Astrocyte (in vitro differentiated cells and primary cell): ENCODE measurements around the gene CHN1. TPM values are rescaled to one million over a fixed set of nuclear protein-coding genes. Genes with fewer than 3 reads are reported as not detected.

Experiments used
- DNase-seq: peaks from one replicate; pipeline ENCODE4 v3.0.0-alpha.2; 2010; ENCODE audit warnings: low read depth
- FAIRE-seq: peaks from 2 replicates; lab custom pipeline; 2011; peaks lifted over from hg19 to GRCh38; lab: Jason Lieb, UNC
- H2AFZ ChIP-seq: 2 replicates; pipeline ENCODE4 v1.6.0; 2012; ENCODE audit warnings: low read depth, low read length, inconsistent platforms
- H3K27ac ChIP-seq: 2 replicates; pipeline ENCODE4 v1.5.1; 2011; ENCODE audit warnings: low read depth, low read length, inconsistent platforms
- H3K27me3 ChIP-seq: 2 replicates; pipeline ENCODE4 v1.6.0; 2011; ENCODE audit warnings: low read length, inconsistent platforms; ENCODE audit not compliant: insufficient read depth
- H3K36me3 ChIP-seq: 2 replicates; pipeline ENCODE4 v1.5.1; 2011; ENCODE audit warnings: low read length, inconsistent platforms; ENCODE audit not compliant: insufficient read depth
- H3K4me1 ChIP-seq: 2 replicates; pipeline ENCODE4 v1.5.1; 2011; ENCODE audit warnings: low read length, inconsistent platforms; ENCODE audit not compliant: insufficient read depth
- H3K4me2 ChIP-seq: 2 replicates; pipeline ENCODE4 v1.6.0; 2012; ENCODE audit warnings: low read length, inconsistent platforms
- H3K4me3 ChIP-seq: 2 replicates; pipeline ENCODE4 v1.5.1; 2011; ENCODE audit warnings: low read depth, mild to moderate bottlenecking, low read length, inconsistent platforms; ENCODE audit not compliant: insufficient read depth
- H3K79me2 ChIP-seq: 2 replicates; pipeline ENCODE4 v1.6.0; 2012; ENCODE audit warnings: mild to moderate bottlenecking, low read length, inconsistent platforms; ENCODE audit not compliant: insufficient read depth
- H3K9ac ChIP-seq: 2 replicates; pipeline ENCODE4 v1.6.0; 2012; ENCODE audit warnings: mild to moderate bottlenecking, low read length, inconsistent platforms
- H3K9me3 ChIP-seq: 2 replicates; pipeline ENCODE4 v1.5.1; 2012; ENCODE audit warnings: low read depth, mild to moderate bottlenecking, low read length, inconsistent platforms; ENCODE audit not compliant: insufficient read depth
- H4K20me1 ChIP-seq: 2 replicates; pipeline ENCODE4 v1.6.0; 2012; ENCODE audit warnings: low read length, inconsistent platforms; ENCODE audit not compliant: insufficient read depth
- H3K27ac Mint-ChIP-seq: one replicate; pipeline ENCODE4 v1.8.0; 2021; ENCODE audit warnings: mild to moderate bottlenecking, mixed read lengths; ENCODE audit not compliant: unreplicated experiment
- H3K27me3 Mint-ChIP-seq: one replicate; pipeline ENCODE4 v1.8.0; 2021; ENCODE audit warnings: low read depth, mixed read lengths; ENCODE audit not compliant: unreplicated experiment
- H3K36me3 Mint-ChIP-seq: one replicate; pipeline ENCODE4 v1.8.0; 2021; ENCODE audit warnings: low read depth, mixed read lengths; ENCODE audit not compliant: unreplicated experiment
- H3K4me1 Mint-ChIP-seq: one replicate; pipeline ENCODE4 v1.8.0; 2021; ENCODE audit warnings: low read depth, mixed read lengths; ENCODE audit not compliant: unreplicated experiment
- H3K4me3 Mint-ChIP-seq: one replicate; pipeline ENCODE4 v1.8.0; 2021; ENCODE audit warnings: mild to moderate bottlenecking, moderate library complexity, mixed read lengths; ENCODE audit not compliant: unreplicated experiment
- H3K9me3 Mint-ChIP-seq: one replicate; pipeline ENCODE4 v1.8.0; 2021; ENCODE audit warnings: mild to moderate bottlenecking, mixed read lengths; ENCODE audit not compliant: unreplicated experiment
- CTCF ChIP-seq: IDR thresholded peaks from 2 replicates; pipeline ENCODE4 v1.5.1; 2011; ENCODE audit warnings: low read depth, mild to moderate bottlenecking, inconsistent platforms, low read length, moderate library complexity; ENCODE audit not compliant: insufficient read depth
- EZH2 ChIP-seq: IDR thresholded peaks from 2 replicates; pipeline ENCODE4 v1.6.1; 2012; ENCODE audit warnings: mild to moderate bottlenecking, low read length, inconsistent platforms; ENCODE audit not compliant: insufficient read depth
- total RNA-seq: library from RNA; stranded (reverse); gene quantifications from 2 replicates; pipeline ENCODE4 v1.2.1, GENCODE V29; 2021

Gene CHN1
- total RNA-seq, 1 donor from 2014 or later, result 23.9 TPM

- Histone ChIP-seq H3K4me2 (no peak overlapping the region), H3K4me1 (no peaks in the 10 kb centered on the region), H3K27me3 (no peaks in the 10 kb centered on the region), H3K79me2 (no peaks in the 10 kb centered on the region), H3K27ac (no peak overlapping the region), H3K9ac (no peak overlapping the region), H3K36me3 (no peaks in the 10 kb centered on the region), H3K4me3 (no peak overlapping the region), H4K20me1 (no peaks in the 10 kb centered on the region), H3K9me3 (no peaks in the 10 kb centered on the region), H2AFZ (no peak overlapping the region)
- Mint-ChIP-seq H3K36me3 (no peaks in the 10 kb centered on the region), H3K4me1 (peaks cover 9% of the 10 kb centered on the region), H3K27me3 (no peaks in the 10 kb centered on the region), H3K4me3 (no peak overlapping the region), H3K27ac (no peak overlapping the region), H3K9me3 (no peaks in the 10 kb centered on the region)
- TF ChIP-seq EZH2, result no peak
- no peak for TF ChIP-seq CTCF
- no peak for DNase-seq
- FAIRE-seq, result no peak
Observed at GRCh38 chr2:174918886-174919526, 86.2 kb downstream of the CHN1 start.

GRCh38 chr2:174916270-174916930, 88.8 kb downstream of the CHN1 start:
- Mint-ChIP-seq H3K4me3 (no peak overlapping the region), H3K27me3 (no peaks in the 10 kb centered on the region), H3K27ac (no peak overlapping the region), H3K9me3 (no peaks in the 10 kb centered on the region), H3K36me3 (peaks cover 3% of the 10 kb centered on the region), H3K4me1 (peaks cover 9% of the 10 kb centered on the region)
- Histone ChIP-seq H3K79me2 (no peaks in the 10 kb centered on the region), H3K4me2 (no peak overlapping the region), H3K4me3 (no peak overlapping the region), H3K27ac (no peak overlapping the region), H2AFZ (no peak overlapping the region), H3K36me3 (no peaks in the 10 kb centered on the region), H3K9ac (no peak overlapping the region), H3K9me3 (no peaks in the 10 kb centered on the region), H4K20me1 (no peaks in the 10 kb centered on the region), H3K4me1 (no peaks in the 10 kb centered on the region), H3K27me3 (no peaks in the 10 kb centered on the region)
- DNase-seq (no peak), FAIRE-seq (no peak)
- TF ChIP-seq EZH2, result no peak
- TF ChIP-seq CTCF, result no peak
